SK-N-SH treated with all-trans-retinoic acid at 6 μM for 48 hours (cell line): ENCODE measurements around the gene EIF3I.

ENCODE experiments used
- BACH2 ChIP-seq: fragments of 250-450 bp; sonication (Bioruptor Pico); IDR thresholded peaks from 2 replicates; pipeline ENCODE4 v1.9.0; 2021; ENCODE audit warnings: mild to moderate bottlenecking, borderline replicate concordance
- CSDC2 ChIP-seq: fragments of 250-450 bp; sonication (Bioruptor Pico); IDR thresholded peaks from 2 replicates; pipeline ENCODE4 v1.5.0; 2020; ENCODE audit warnings: mild to moderate bottlenecking, moderate library complexity
- ISL1 ChIP-seq: fragments of 250-450 bp; sonication (Bioruptor Pico); IDR thresholded peaks from 2 replicates; pipeline ENCODE4 v2.1.2; 2022; ENCODE audit warnings: mild to moderate bottlenecking, moderate library complexity
- PPARA ChIP-seq: fragments of 250-450 bp; sonication (Bioruptor Pico); IDR thresholded peaks from 2 replicates; pipeline ENCODE4 v1.5.0; 2020; ENCODE audit warnings: mild to moderate bottlenecking, borderline replicate concordance
- SNAI2 ChIP-seq: fragments of 250-450 bp; sonication (Bioruptor Pico); IDR thresholded peaks from 2 replicates; pipeline ENCODE4 v1.5.0; 2020; ENCODE audit warnings: mild to moderate bottlenecking, moderate library complexity
- ZNF565 ChIP-seq: fragments of 450-650 bp; formaldehyde crosslinking; conservative IDR thresholded peaks from 2 replicates; pipeline ENCODE4 v1.5.0; 2020; ENCODE audit warnings: low read depth, mild to moderate bottlenecking, moderate library complexity
- ZNF8 ChIP-seq: fragments of 450-650 bp; formaldehyde crosslinking; IDR thresholded peaks from 2 replicates; pipeline ENCODE4 v1.5.0; 2020; ENCODE audit warnings: mild to moderate bottlenecking, moderate library complexity
- TF ChIP-seq, protein P1 (sequence below): fragments of 250-450 bp; sonication (Bioruptor Pico); IDR thresholded peaks from 2 replicates; pipeline ENCODE4 v1.5.1; 2020; ENCODE audit warnings: low read depth, mild to moderate bottlenecking, moderate library complexity
- TF ChIP-seq, protein P2 (sequence below): fragments of 250-450 bp; sonication (Bioruptor Pico); IDR thresholded peaks from 2 replicates; pipeline ENCODE4 v1.8.0; 2020; ENCODE audit warnings: mild to moderate bottlenecking, moderate library complexity, borderline replicate concordance

DNA sequence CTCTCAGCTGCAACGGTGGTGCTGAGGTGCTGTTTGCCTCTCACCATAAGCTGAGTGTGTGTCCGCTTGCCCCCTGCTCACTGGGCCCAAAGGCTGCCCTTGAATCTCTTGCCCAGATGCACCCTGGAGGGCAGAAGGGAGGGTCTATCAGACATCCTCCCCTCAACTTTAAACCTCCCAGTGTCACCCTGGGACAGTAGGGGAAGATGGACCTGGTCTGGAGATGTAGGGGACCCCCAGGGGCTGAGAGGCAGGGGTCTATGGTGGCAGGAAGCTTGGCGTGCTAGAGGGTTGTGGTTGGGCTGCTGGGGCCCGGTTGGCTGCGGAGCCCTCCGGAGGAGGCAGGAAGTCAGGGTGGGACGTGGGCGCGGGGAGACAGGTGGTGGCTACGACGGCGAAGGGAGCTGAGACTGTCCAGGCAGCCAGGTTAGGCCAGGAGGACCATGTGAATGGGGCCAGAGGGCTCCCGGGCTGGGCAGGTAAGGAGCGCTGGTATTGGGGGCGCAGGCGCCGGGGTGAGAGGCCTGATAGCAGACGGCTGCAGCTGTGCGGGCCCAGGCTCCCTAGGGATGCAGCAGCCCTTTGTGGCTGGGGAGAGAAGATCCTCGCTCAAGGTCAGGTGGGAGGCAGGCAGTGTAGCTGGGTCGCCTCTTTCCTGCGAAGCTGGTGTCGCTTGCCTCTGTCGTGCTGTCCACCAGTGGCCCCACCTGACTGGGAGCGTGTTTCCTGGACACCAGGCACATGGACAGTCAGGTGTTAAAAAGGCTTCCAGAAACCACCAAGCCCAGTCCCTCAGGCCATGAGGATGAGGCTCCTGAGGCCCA, 28.9 kb downstream of the EIF3I start, which contains the start of gene LCK:
- TF ChIP-seq ZNF565 (CRISPR knock-in tag) = no peak
- TF ChIP-seq ZNF8 (CRISPR knock-in tag) = no peak
- no peak for TF ChIP-seq SNAI2 (CRISPR knock-in tag)
- TF ChIP-seq PPARA = no peak
- TF ChIP-seq ISL1 (CRISPR knock-in tag) = no peak
- TF ChIP-seq, protein P1, sequence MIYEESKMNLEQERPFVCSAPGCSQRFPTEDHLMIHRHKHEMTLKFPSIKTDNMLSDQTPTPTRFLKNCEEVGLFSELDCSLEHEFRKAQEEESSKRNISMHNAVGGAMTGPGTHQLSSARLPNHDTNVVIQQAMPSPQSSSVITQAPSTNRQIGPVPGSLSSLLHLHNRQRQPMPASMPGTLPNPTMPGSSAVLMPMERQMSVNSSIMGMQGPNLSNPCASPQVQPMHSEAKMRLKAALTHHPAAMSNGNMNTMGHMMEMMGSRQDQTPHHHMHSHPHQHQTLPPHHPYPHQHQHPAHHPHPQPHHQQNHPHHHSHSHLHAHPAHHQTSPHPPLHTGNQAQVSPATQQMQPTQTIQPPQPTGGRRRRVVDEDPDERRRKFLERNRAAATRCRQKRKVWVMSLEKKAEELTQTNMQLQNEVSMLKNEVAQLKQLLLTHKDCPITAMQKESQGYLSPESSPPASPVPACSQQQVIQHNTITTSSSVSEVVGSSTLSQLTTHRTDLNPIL (CRISPR knock-in tag) = no peak
- TF ChIP-seq CSDC2 (CRISPR knock-in tag) = no peak
- TF ChIP-seq, protein P2, sequence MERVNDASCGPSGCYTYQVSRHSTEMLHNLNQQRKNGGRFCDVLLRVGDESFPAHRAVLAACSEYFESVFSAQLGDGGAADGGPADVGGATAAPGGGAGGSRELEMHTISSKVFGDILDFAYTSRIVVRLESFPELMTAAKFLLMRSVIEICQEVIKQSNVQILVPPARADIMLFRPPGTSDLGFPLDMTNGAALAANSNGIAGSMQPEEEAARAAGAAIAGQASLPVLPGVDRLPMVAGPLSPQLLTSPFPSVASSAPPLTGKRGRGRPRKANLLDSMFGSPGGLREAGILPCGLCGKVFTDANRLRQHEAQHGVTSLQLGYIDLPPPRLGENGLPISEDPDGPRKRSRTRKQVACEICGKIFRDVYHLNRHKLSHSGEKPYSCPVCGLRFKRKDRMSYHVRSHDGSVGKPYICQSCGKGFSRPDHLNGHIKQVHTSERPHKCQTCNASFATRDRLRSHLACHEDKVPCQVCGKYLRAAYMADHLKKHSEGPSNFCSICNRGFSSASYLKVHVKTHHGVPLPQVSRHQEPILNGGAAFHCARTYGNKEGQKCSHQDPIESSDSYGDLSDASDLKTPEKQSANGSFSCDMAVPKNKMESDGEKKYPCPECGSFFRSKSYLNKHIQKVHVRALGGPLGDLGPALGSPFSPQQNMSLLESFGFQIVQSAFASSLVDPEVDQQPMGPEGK (CRISPR knock-in tag) = no peak
- TF ChIP-seq BACH2 (CRISPR knock-in tag) = no peak
